ENCODE data around the gene PDE11A. TPM values are rescaled to one million over a fixed set of nuclear protein-coding genes. Genes with fewer than 3 reads are reported as not detected.
"Not testable (repeated sequence)": the region's sequence is repeated elsewhere in the genome, so short reads cannot be mapped to it uniquely, and the experiment has no call there.

Gene PDE11A
- total RNA-seq, 1 donor: under 0.01 TPM

- no peak for DNase-seq (ENCODE audit: low read depth)
- no peak overlapping the region for H3K4me3 ChIP-seq (ENCODE audit: low read depth, low read length)
- no peak for TF ChIP-seq CTCF (IDR thresholded peaks at IDR 0.05; ENCODE audit: insufficient read depth, low read depth, low read length)
These were observed 6.3 kb downstream of the PDE11A start for GRCh38 chr2:178066324-178066723.

GRCh38 chr2:178059681-178060080, 12.9 kb downstream of the PDE11A start:
- DNase-seq (ENCODE audit: low read depth): no peak
- no peak for TF ChIP-seq CTCF (IDR thresholded peaks at IDR 0.05; ENCODE audit: insufficient read depth, low read depth, low read length)
- no peak overlapping the region for H3K4me3 ChIP-seq (ENCODE audit: low read depth, low read length)

GRCh38 chr2:178059111-178059510, 13.5 kb downstream of the PDE11A start:
- no peak for TF ChIP-seq CTCF (IDR thresholded peaks at IDR 0.05; ENCODE audit: insufficient read depth, low read depth, low read length)
- no peak for DNase-seq (ENCODE audit: low read depth)
- H3K4me3 ChIP-seq (ENCODE audit: low read depth, low read length): no peak overlapping the region

GRCh38 chr2:178057179-178057680, 15.3 kb downstream of the PDE11A start:
- H3K4me3 ChIP-seq (ENCODE audit: low read depth, low read length): no peak overlapping the region
- no peak for TF ChIP-seq CTCF (IDR thresholded peaks at IDR 0.05; ENCODE audit: insufficient read depth, low read depth, low read length)
- DNase-seq (ENCODE audit: low read depth): no peak

GRCh38 chr2:178056345-178056744, 16.2 kb downstream of the PDE11A start:
- DNase-seq (ENCODE audit: low read depth): no peak
- no peak for TF ChIP-seq CTCF (IDR thresholded peaks at IDR 0.05; ENCODE audit: insufficient read depth, low read depth, low read length)
- no peak overlapping the region for H3K4me3 ChIP-seq (ENCODE audit: low read depth, low read length)

- H3K4me3 ChIP-seq (ENCODE audit: low read depth, low read length); DNase-seq (ENCODE audit: low read depth): not testable (repeated sequence)
These were observed 21.3 kb downstream of the PDE11A start for GRCh38 chr2:178051257-178051656.

- H3K4me3 ChIP-seq (ENCODE audit: low read depth, low read length): no peak overlapping the region
- DNase-seq (ENCODE audit: low read depth): no peak
- TF ChIP-seq CTCF (IDR thresholded peaks at IDR 0.05; ENCODE audit: insufficient read depth, low read depth, low read length): no peak
These were observed 25.2 kb downstream of the PDE11A start for GRCh38 chr2:178047391-178047790.
